HL-60 (cell line): ENCODE results near the gene MYL9.

Experiments used
- GABPA ChIP-seq: IDR thresholded peaks from 2 replicates; pipeline ENCODE4 v1.6.1; 2012; ENCODE audit warnings: low read depth
- SPI1 ChIP-seq: IDR thresholded peaks from 2 replicates; pipeline ENCODE4 v1.6.1; 2012; ENCODE audit warnings: low read depth, mild to moderate bottlenecking, borderline replicate concordance
- TF ChIP-seq, protein P1 (sequence below): IDR thresholded peaks from one replicate; pipeline ENCODE4 v1.5.1; 2011; ENCODE audit warnings: low read length, control low read depth, inconsistent platforms; ENCODE audit not compliant: insufficient read depth

DNA sequence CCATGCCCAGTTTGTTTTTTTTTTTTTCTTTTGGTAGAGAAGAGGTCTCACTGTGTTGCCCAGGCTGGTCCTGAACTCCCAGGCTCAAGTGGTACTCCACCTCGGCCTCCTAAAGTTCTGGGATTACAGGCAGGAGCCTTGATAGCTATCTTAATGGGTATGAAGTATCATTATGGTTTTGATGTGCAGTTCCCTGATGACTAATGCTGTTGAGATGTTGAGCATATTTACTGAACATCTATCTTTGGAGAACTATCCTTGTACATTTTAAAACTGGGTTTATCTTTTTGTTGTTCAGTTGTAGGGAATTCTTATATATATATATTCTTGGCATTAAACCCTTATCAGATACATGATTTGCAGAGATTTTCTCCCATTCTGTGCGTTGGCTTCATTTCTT, 21.4 kb upstream of the MYL9 start:
- TF ChIP-seq, protein P1, sequence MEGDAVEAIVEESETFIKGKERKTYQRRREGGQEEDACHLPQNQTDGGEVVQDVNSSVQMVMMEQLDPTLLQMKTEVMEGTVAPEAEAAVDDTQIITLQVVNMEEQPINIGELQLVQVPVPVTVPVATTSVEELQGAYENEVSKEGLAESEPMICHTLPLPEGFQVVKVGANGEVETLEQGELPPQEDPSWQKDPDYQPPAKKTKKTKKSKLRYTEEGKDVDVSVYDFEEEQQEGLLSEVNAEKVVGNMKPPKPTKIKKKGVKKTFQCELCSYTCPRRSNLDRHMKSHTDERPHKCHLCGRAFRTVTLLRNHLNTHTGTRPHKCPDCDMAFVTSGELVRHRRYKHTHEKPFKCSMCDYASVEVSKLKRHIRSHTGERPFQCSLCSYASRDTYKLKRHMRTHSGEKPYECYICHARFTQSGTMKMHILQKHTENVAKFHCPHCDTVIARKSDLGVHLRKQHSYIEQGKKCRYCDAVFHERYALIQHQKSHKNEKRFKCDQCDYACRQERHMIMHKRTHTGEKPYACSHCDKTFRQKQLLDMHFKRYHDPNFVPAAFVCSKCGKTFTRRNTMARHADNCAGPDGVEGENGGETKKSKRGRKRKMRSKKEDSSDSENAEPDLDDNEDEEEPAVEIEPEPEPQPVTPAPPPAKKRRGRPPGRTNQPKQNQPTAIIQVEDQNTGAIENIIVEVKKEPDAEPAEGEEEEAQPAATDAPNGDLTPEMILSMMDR = no peak
- no peak for TF ChIP-seq GABPA
- TF ChIP-seq SPI1 = no peak
